ENCODE measurements around the gene SPDYE8.
"Not testable (repeated sequence)": the region's sequence is repeated elsewhere in the genome, so short reads cannot be mapped to it uniquely, and the experiment has no call there.

The SPDYE8 gene

DNA sequence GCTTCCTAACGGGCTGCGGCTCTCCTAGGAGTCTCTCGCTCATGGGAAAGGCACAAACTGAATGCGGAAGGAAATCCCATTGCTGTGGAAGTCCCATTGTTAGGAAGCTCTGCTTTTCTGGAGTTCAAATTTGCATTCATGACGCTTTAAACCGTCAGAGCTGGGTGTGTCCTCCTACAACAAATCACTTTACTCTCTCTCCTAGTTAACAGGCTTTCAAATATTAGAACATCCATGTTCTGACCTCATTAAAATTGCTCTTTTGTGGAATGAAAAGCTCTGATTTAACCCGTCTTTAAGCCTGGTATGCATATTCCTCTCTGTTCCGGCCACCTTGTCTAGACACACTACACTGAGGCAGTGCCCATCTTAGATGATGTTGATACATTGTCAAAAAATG, at the start of gene SPDYE8:
TSS of gene SPDYE8 (minus strand) at position 101 of the 400 bp plus-strand sequence. CDS start 1,800 bp downstream, outside the sequence.
- DNase-seq, result not testable (repeated sequence)

DNA sequence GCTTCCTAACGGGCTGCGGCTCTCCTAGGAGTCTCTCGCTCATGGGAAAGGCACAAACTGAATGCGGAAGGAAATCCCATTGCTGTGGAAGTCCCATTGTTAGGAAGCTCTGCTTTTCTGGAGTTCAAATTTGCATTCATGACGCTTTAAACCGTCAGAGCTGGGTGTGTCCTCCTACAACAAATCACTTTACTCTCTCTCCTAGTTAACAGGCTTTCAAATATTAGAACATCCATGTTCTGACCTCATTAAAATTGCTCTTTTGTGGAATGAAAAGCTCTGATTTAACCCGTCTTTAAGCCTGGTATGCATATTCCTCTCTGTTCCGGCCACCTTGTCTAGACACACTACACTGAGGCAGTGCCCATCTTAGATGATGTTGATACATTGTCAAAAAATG, 28.2 kb upstream of the SPDYE8 start, which contains the start of gene SPDYE11:
TSS of gene SPDYE11 (minus strand) at position 101 of the 400 bp plus-strand sequence. CDS start 1,800 bp downstream, outside the sequence.
- not testable (repeated sequence) for DNase-seq

DNA sequence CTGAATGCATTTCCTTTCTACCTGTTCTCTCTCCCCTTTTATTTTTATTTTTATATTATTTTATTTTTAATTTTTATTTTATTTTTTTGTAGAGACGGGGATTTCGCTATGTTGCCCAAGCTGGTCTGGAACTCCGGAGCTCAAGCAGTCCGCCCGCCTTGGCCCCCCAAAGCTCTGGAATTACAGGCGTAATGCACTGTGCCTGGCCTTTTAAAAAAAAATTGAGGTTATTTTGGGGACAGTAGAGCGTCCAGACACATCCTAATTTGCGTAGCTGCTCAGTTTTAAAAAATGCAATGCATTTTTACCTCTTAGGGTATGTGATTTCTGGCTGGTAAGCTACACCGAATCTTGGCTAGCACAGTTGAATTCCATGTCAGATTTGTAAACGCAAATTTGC, 23.1 kb downstream of the SPDYE8 start:
- DNase-seq, result not testable (repeated sequence)

DNA sequence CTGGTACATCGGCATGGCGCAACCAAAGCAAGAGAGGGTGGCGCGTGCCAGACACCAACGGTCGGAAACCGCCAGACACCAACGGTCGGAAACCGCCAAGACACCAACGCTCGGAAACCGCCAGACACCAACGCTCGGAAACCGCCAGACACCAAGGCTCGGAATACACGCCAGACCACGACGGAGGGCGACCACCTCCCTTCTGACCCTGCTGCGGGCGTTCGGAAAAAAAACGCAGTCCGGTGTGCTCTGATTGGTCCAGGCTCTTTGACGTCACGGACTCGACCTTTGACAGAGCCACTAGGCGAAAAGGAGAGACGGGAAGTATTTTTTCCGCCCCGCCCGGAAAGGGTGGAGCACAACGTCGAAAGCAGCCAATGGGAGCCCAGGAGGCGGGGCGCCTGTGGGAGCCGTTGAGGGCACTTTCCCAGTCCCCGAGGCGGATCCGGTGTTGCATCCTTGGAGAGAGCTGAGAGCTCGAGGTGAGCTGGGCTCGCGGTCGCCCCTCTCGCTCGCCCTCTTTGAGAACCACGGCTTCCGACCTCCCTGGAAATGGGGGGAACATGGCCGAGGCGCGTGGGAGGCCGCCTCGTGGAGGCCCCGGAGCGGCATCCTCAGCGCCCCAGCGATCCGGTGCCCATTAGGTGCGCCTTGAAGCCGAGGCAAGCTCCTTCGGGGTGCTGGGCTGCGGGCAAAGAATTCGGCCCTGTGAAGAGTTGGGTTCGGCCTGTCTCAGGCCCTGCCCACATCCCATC, 23.7 kb downstream of the SPDYE8 start:
- DNase-seq, result peak; percentile 80

- peak; percentile 74 for DNase-seq
Observed at GRCh38 chr7:73005356-73005692, 24.2 kb downstream of the SPDYE8 start.

GRCh38 chr7:72997887-72998468, 31.6 kb downstream of the SPDYE8 start:
- DNase-seq, result not testable (repeated sequence)

DNA sequence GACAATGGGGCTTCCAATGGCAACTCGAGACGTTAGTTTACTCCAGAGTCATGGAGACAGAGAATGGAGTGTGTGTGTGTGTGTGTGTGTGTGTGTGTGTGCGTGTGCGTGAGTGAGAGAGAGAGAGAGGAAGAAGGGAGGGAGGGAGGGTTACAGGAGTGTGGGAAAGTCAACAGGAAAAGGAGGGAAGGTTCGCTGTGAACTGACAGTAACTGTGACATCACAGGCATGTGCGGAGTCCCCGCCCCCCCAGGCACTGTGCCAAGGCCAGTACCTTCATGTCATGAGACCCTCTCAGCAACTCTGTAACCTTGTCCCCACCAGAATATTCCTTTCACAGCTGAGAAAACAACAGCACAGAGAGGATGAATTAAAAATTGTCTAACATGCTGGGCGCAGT, 32.1 kb downstream of the SPDYE8 start:
- DNase-seq, result not testable (repeated sequence)

DNA sequence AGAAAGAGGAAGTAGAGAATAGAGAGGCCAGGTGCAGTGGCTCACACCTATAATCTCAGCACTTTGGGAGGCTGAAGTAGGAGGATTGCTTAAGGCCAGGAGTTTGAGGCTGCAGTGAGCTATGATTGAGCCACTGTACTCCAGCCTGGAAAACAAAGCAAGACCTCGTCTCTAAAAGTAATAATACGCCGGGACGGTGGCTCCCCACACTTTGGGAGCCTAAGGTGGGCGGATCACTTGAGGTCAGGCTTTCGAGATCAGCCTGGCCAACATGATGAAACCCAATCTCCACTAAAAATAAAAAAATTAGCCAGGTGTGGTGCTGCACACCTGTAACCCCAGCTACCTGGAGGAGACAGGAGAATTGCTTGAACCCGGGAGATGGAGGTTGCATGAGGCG, 34.1 kb downstream of the SPDYE8 start:
- not testable (repeated sequence) for DNase-seq

- not testable (repeated sequence) for DNase-seq
Observed at GRCh38 chr7:72990146-72990913, 39.2 kb downstream of the SPDYE8 start.

DNA sequence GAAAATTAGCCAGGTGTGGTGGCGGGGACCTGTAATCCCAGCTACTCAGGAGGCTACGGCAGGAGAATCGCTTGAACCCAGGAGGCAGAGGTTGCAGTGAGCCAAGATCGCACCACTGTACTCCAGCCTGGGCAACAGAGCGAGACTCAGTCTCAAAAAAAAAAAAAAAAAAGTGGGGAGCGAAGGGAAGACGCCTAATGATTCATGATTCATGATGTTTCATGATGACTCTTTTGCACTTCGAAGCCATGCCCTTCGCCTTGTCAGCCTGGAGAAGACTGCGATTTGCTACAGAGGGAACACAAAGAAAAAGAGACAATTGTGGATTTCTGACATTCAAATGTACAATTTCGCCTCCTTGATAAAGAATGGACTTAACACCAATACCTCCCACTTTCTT, 47.5 kb downstream of the SPDYE8 start:
- DNase-seq, result not testable (repeated sequence)

- not testable (repeated sequence) for DNase-seq
Observed at GRCh38 chr7:72980382-72980781, 49.2 kb downstream of the SPDYE8 start.

GRCh38 chr7:72976434-72976833, 53.1 kb downstream of the SPDYE8 start:
- DNase-seq, result not testable (repeated sequence)

- DNase-seq, result not testable (repeated sequence)
Observed at GRCh38 chr7:72975656-72976286, 53.8 kb downstream of the SPDYE8 start.

- DNase-seq, result not testable (repeated sequence)
Observed at GRCh38 chr7:72974781-72975180, 54.8 kb downstream of the SPDYE8 start.

GRCh38 chr7:72971505-72971904, 58.1 kb downstream of the SPDYE8 start:
- DNase-seq, result not testable (repeated sequence)
